Left colon (tissue), 2 donors: Measurements from ENCODE around the gene BARHL1. TPM values are rescaled to one million over a fixed set of nuclear protein-coding genes. Genes with fewer than 3 reads are reported as not detected.

ENCODE experiments used
- ATAC-seq: fragments of 200-7000 bp; cut with Tn5 transposase; one replicate; pipeline ENCODE4 v1.9.1; 2020; ENCODE audit warnings: mild to moderate bottlenecking, moderate library complexity
- DNase-seq, 2 donors: peaks; one replicate each; pipeline ENCODE4 v3.0.0-alpha.2; 2020
- intact Hi-C, 2 donors: fragments of 100-400 bp; cut with DNase I in 1 of 2; cut with micrococcal nuclease in 1 of 2; formaldehyde crosslinking; loops; one replicate each; pipeline versions ENCODE4 v1.11.2 to v1.14.0; 2022; cut with DNase I, micrococcal nuclease
- total RNA-seq, 2 donors: library from RNA; stranded (reverse); fragmentation: NEBNext Ultra II Directional; extraction: Animal tissue kit (Norgen Biotek cat#: 25700); gene quantifications; one replicate each; pipeline ENCODE4 v1.2.1, GENCODE V29; 2021
- donor health status: DM: no; HTN: no; CAD: no.
- donor health status: DM: yes; HTN: yes; CAD: no.

BARHL1 gene
- total RNA-seq, 2 donors from 2014 or later, result not detected

DNA sequence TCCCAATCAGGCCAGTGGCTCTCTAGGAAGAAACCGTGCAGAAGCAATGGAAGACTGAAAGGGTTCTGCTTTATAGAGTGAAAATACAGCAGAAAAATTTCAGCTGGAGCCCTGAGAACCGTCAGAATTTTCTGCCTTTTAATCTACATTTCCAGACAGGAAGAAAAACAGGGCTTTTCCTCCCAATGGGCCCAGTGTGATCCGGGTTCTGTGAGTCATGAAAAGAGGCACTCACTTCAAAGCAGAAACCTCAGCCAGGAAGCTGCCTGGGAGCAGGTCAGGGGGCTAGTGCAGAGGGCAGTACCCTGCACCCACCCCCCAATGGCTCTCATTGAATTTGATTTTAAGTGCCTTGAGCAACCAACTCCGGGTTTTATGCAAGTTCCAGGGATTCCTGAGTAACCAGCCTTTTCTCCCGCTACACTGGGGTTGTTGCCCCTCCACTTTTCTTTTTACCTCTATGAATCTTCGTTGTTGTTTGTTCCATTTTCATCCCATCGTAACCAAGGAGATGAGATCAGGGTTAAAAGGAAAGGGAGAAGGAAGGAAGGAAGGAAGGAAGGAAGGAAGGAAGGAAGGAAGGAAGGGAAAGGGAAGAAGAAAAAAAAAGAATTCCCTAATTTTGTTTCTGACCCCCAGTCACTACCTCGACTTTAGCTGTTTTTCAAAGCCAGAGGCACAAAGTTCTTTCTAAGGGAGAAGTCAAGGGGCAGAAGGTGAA, 1.3 kb downstream of the BARHL1 start:
- ATAC-seq (no peak), DNase-seq (no peak)
- intact Hi-C loops, result no loop called here

DNA sequence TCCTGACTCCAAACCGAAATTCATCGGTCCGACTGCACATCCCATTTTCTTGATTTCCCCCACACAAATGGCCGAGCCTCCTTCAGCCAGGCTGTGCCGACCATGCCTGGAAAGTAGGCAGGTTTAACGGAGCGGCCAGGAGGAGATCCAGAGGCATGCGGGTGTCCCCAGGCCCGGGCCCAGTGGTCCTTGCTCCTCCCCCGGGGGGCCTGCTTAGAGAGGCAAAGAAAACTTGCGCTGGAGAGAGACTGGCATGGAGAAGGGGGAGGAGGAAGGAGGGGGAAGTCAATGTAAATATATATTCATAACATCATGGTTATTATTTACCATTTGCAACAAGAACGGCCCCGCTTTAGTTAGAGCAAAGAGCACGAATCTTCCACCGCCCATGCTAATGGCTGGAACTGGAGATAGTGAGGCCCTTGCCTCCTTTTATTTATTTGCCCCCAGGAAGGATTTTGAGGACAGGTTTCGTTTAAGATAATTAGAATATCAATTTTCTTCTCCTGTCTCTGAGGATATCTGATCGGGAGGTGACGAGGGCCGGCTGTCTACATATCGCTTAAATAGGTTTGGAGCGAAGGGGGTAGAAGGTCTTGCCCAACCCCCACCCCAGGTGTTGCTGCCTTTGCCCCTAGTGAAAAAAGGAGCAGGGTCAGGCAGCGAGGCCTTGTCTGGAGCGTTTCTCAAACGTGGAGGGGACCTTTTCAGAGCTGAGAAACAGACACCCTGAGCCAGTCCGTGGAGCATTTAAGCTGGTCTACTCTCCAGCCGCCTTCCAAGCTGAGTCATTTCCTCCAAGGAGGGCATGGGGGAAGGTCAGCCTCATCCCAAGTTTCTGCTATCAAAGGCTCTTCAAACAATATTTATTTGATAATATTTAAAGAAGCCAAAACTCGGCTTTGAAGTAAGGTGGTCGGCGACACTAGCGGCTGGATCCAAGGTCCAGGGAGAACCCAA, 2.5 kb downstream of the BARHL1 start:
- DNase-seq (no peak), ATAC-seq (no peak)
- intact Hi-C loops, result no loop called here

DNA sequence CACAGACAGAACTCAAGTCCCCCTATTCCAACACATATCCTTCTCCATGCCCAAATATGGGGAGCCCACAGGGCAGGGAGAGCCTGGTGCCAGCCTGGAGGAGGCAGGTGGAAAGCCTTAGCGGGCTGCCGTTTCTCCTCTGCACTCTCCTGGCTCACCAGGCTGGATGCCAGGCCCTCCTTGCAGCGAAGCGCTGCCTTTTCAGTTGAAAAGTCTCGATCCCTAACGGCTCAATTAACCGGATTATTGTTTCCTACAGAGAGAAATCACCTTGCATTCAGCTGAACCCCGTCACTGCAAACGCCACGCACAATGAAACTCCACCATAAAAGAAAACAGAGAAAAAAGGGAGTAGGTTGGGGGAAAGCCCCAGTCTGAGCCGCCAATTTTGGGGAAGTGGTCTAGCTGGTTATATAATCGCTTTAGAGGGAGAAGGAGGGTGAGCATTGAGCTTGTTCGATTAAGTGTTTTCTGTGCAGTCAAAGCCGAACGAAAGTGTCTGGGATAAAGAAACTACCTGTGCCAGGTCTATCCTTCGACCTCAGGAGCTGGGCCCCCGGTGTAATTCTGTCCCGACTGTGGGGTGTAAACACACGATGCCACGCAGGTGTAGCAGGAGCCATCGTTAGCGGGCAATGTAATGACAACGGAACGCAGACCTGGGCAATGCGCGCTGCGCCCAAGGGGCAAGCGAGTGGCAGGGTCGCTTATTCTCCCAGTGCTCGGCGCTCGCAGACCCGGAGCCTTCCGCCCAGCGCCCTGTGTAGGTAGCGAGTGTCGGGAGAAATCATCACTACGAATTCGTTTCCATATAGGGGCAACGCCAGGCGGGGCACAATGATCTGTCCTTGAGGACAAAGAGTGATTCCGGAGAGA, 3.8 kb downstream of the BARHL1 start:
- intact Hi-C loops, result no loop called here
- DNase-seq (no peak), ATAC-seq (no peak)

DNA sequence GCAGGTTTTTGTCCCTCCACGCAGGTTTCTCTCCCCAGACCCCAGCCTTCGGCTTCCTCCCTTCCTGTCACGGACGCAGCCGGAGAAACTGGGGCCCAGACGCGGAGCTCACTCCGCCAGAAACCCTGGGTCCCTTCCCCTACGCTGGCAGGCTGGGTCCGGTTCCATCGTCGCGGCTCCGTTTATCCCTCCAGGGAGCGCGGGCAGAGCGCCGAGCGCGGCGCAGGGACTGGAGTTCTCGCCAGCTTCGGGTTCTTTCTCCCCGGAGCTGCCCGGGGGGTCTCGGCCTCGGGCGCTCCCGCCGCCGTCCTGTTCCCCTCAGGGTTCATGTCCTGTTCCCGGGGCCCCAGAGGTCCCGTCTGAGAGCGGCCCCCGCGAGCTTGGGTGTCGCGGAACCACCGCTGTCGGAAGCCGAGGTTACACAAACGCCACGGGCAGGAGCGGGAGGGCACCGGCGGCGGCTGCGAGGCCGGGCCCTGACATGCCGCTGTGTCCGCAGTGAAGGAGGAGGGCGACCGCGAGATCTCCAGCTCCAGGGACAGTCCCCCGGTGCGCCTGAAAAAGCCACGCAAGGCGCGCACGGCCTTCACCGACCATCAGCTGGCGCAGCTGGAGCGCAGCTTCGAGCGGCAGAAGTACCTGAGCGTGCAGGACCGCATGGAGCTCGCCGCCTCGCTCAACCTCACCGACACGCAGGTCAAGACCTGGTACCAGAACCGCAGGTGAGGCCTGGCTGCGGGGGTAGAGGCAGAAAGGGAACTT, 4.6 kb downstream of the BARHL1 start:
- intact Hi-C loops, result no loop called here
- no peak for ATAC-seq
- DNase-seq, result no peak

DNA sequence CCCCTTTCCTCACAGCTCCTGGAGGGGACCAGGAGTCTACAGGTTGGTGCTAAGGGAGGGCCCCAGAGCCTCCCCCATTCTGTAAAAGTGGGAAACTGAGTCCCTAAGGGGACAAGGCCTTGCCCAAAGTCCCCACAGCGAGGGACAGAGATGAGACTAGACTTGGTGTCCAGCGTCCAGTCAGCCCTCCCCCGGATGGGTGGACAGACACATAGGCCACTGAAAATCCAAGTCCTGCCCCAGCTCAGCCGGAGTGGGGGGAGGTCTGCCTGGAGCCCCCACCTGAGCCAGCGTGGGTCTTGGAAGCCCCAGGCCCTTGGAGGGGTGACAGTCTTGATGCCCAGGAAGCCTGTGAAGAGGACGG, 5.2 kb downstream of the BARHL1 start:
- no peak for DNase-seq
- ATAC-seq, result no peak
- intact Hi-C loops, result no loop called here

DNA sequence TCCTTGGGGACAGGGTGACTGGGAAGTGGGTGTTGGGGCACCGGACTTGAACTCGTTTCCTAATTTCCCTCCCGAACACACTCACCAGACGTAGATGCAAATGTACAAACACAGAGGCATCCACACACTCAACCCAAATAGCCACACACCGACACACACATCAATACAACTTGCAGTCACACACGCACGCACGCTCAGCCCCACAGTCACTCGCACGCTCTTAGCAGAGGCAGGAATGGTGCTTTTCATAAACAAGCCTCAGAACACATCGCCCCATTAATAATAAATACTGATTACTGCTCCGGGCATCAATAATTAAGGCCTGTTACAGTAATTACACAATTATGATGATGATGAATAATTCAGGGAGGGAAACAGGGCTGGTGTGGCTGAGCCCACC, 5.7 kb downstream of the BARHL1 start:
- ATAC-seq (no peak), DNase-seq (no peak)
- intact Hi-C loops, result no loop called here

DNA sequence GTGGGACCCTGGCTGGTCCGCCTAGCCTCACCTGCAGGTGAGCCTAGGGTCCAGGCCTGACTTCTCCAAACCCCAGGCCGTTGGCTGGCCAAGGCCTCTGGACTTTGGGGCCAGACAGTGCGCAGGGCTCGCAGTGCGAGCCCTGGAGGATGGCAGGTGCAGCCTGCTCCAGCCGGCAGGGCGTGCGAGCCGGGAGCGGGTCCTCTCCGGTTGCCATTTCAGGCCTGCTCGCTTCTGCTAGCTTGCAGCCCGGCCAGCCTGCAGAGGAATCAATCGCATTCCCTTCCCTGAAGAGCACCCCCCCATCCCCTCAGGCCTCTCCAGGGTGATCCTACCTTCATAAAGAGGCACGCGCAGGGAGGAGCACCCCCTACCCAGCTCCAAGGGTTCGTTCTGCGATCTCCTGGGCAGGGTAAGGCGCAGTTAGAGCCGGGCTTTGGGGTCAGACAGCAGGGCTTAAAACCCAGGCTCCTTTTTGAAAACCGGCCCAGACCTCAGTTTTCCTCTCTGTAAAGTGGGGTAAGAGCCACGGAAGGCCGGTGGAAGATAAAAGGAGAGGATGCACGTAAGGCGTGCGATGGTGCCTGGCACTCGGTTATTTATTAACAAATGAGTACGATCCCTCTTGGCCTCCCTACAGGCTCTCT, 6.2 kb downstream of the BARHL1 start:
- no peak for ATAC-seq
- intact Hi-C loops, result no loop called here
- no peak for DNase-seq

DNA sequence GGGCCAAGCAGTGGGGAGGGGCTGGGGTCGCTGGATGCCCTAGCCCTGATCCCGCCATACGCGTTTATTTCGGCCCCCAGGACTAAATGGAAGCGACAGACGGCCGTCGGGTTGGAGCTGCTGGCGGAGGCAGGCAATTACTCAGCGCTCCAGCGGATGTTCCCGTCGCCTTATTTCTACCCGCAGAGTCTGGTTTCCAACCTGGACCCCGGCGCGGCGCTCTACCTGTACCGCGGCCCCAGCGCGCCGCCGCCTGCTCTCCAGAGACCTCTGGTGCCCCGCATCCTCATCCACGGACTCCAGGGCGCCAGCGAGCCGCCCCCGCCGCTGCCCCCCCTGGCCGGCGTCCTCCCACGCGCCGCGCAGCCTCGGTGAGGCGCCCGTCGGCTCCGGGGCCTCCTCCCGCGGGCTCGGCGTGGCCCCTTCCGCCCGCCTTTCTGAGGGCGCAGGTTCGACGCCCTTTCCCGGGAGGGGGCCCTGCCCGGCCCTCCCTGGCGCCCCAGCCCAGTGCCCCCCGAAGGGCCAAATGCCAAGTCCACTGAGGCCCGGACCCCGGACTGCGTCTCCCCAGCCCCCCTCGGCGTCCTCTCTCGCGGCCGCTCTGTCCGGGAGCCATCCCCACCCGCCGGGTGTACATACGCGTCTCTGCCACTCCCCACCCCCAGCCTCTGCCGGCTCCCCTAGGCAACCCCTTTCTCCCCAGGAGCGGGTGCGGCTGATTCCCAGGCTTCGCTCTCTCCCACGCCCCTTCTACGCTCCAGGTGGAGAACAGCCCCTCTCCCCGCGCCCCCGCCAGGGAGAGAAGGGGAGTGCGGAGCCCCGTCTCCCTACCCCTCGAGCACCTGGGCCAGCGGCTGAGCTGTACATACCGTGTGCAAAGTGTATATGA, 7.0 kb downstream of the BARHL1 start:
- ATAC-seq (peak; percentile 8), DNase-seq (no peak)
- intact Hi-C loops, result no loop called here

- DNase-seq (no peak), ATAC-seq (no peak)
- intact Hi-C loops, result no loop called here
These were observed 7.6 kb downstream of the BARHL1 start for GRCh38 chr9:132590037-132590317.

GRCh38 chr9:132590318-132591182, 8.1 kb downstream of the BARHL1 start:
- DNase-seq, result no peak
- peak; percentile 22 for ATAC-seq
- intact Hi-C loops, result no loop called here

DNA sequence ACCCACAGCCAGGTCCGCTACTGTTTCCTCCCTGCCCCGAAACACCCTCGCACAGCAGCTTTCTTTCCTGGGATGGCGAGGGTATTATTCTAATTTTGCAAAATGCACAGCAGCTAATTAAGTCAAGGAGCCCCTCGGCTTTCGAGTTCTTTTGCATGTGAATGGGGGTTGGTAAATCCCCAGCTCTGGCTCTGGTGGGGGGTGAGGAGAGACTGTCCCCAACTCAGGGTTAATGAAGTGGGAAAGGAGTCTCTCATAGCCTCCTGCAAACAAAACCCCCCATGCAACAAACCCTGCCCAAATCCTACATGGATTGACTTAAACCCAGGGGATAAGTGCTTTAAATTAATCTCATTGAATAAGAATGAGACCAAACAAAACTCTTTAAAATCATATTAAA, 8.8 kb downstream of the BARHL1 start:
- intact Hi-C loops, result no loop called here
- no peak for ATAC-seq
- no peak for DNase-seq

DNA sequence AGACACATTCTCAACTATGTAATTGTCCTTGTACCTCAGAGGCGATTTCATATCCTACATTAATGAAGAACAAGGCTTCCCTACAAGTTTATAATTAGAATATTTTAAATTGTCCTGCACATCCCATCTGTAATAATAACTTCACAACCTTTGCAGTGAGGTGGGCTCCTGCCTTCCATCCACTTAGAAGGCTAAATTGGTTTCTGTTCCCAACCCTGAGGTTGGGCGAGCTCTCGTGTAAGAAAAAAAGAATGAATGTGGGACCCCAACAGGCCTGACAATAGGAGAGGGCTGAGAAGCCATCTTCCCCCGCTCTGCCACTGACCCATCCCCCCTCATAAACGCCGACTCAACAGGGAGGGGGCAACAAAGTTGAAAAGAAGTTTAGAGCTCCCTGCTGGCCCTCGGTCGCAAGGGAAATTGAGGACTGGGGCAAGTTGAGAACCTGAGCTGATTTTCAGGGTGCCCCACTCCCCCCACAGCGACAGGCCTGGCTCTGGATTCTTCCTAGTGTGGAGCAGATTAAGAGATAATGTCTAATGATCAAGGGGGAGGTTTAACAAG, 9.4 kb downstream of the BARHL1 start:
- no peak for DNase-seq
- intact Hi-C loops, result no loop called here
- ATAC-seq, result no peak

DNA sequence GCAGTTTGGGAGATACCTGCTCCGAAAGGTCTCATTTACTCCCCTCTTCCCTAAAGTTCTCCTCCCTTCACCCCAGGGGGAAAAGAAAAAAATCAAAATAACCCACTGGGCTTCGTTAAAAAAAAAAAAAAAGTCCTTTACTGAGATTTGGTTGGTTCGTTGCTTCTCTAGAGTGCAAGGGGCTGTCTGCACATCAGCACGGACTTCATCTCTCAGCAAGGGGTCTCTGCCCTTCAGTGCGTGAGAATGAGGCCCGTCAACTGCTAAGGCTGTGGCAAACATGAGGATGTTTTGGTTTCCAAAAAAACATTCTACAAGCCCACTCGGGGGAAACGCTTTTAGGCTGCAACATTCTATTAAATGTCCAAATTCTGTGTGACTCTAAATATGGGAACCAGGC, 10.0 kb downstream of the BARHL1 start:
- intact Hi-C loops, result no loop called here
- DNase-seq (no peak), ATAC-seq (no peak)

DNA sequence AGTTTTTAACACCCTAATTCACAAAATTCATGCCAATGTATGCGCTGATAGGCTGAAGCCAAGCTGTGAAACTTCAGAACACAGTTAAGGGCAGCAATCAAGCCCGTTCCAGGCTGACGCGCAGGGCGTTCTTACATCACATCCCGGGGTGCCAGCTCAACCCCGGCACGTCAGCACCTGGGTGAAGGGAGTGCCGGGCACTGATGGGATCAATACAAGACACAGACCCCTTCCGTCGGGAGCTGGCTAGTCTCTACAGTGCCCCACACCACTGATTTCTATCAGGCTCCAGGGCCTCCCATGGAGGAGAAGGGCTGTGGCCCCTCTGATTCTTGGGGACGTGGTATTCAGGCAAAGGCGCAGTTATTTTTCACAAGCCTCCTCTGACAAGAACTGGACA, 12.0 kb downstream of the BARHL1 start:
- DNase-seq (no peak), ATAC-seq (no peak)
- intact Hi-C loops, result no loop called here

DNA sequence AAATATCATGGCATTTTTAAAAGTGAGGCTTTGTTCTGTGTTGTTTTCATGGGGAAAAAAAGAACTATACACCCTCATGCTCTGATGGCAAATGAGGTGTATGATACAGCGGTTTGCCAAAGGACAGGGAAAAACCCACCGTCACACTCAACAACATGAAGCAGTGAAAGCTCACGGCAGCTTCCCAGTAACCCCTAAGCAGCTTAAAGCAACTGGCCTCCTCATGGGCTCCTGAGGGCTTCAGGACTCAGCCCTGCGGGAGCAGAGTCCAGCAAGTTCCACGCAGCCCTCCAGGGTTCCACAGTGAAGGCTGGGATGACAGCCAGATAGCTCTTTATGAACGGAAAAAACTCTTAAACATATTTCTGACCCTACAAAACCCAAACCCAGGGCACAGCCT, 12.9 kb downstream of the BARHL1 start:
- DNase-seq, result no peak
- intact Hi-C loops, result no loop called here
- no peak for ATAC-seq

DNA sequence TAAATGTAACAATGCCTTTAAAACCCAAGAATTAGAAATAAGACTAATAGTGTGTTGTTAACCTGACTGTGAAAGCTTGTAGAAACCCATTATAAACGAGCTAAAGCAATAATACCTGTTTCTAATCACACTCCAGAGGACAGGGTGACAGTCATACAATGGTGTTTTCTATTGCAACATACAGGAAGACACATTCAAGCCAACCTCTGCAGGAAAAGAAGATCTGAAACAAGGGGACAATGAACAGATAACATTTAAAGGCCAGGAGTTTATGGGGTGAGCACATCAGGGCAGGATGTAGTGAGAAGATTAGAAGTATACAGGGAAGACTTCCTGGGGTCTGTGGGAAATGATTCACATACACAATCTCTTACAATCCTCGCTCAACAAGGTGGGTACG, 13.8 kb downstream of the BARHL1 start:
- DNase-seq, result no peak
- intact Hi-C loops, result no loop called here
- no peak for ATAC-seq
